Measurements from ENCODE around the gene CCDC117. TPM values are rescaled to one million over a fixed set of nuclear protein-coding genes. Genes with fewer than 3 reads are reported as not detected.
"Not testable (repeated sequence)": the region's sequence is repeated elsewhere in the genome, so short reads cannot be mapped to it uniquely, and the experiment has no call there.

The CCDC117 gene
- total RNA-seq, 2 experiments from 2014 or later: 27.8 to 28.0 TPM

GRCh38 chr22:28743852-28744251 is 28.6 kb upstream of the CCDC117 start:
- POLR2A ChIA-PET: interaction anchor here (0.9 to 3.8 kb wide), 4 partner anchors 29 to 57 kb away, joined by 3 to 21 read pairs (median 3); partner anchors contain the start of genes CCDC117 and XBP1
- H3K27ac Mint-ChIP-seq: no peak overlapping the region
- H3K4me1 Mint-ChIP-seq: peaks cover 34% of the 10 kb centered on the region
- ATAC-seq (ENCODE audit: low read depth) (no peak), DNase-seq (no peak)
- H3K4me3 Mint-ChIP-seq: peak overlapping the region; percentile 89
- H3K27me3 Mint-ChIP-seq: no peaks in the 10 kb centered on the region
- peaks cover 34% of the 10 kb centered on the region for H3K36me3 Mint-ChIP-seq
- H3K9me3 Mint-ChIP-seq: no peaks in the 10 kb centered on the region

- Mint-ChIP-seq H3K27me3 (no peaks in the 10 kb centered on the region), H3K36me3 (peaks cover 37% of the 10 kb centered on the region), H3K4me1 (peaks cover 23% of the 10 kb centered on the region), H3K4me3 (no peak overlapping the region), H3K27ac (no peak overlapping the region), H3K9me3 (peaks cover 2% of the 10 kb centered on the region)
- POLR2A ChIA-PET: interaction anchor here (0.7 to 2.9 kb wide), 4 partner anchors 9 to 50 kb away, joined by 3 to 13 read pairs (median 8); partner anchors contain the start of genes CCDC117 and XBP1
- ATAC-seq (ENCODE audit: low read depth): no peak
- no peak for DNase-seq
Measured at GRCh38 chr22:28750471-28750881, 22.0 kb upstream of the CCDC117 start.

GRCh38 chr22:28754512-28754911 is 18.0 kb upstream of the CCDC117 start:
- not testable (repeated sequence) for ATAC-seq (ENCODE audit: low read depth)

GRCh38 chr22:28759861-28760560 is 12.5 kb upstream of the CCDC117 start:
- Mint-ChIP-seq H3K9me3 (no peaks in the 10 kb centered on the region), H3K27me3 (no peaks in the 10 kb centered on the region), H3K27ac (no peak overlapping the region), H3K4me3 (no peak overlapping the region), H3K36me3 (peaks cover 10% of the 10 kb centered on the region), H3K4me1 (peaks cover 4% of the 10 kb centered on the region)
- ATAC-seq (ENCODE audit: low read depth) (no peak), DNase-seq (no peak)
- POLR2A ChIA-PET: interaction anchor here (1.3 kb wide), 1 partner anchor 12 kb away, joined by 6 read pairs; the partner anchor contains the start of gene CCDC117

More at GRCh38 chr22:28754512-28754911, 18.0 kb upstream of the CCDC117 start:
- POLR2A ChIA-PET, H3K4me1 Mint-ChIP-seq, H3K4me3 Mint-ChIP-seq, H3K27me3 Mint-ChIP-seq, DNase-seq, H3K27ac Mint-ChIP-seq, H3K9me3 Mint-ChIP-seq: not testable (repeated sequence)
- peaks cover 21% of the 10 kb centered on the region for H3K36me3 Mint-ChIP-seq

- Mint-ChIP-seq H3K9me3 (no peaks in the 10 kb centered on the region), H3K36me3 (peaks cover 6% of the 10 kb centered on the region), H3K27ac (peak overlapping the region; percentile 42), H3K27me3 (peaks cover 3% of the 10 kb centered on the region), H3K4me3 (no peak overlapping the region), H3K4me1 (peaks cover 4% of the 10 kb centered on the region)
- ATAC-seq (ENCODE audit: low read depth) (no peak), DNase-seq (no peak)
- POLR2A ChIA-PET: interaction anchor here (1.3 kb wide), 1 partner anchor 10 kb away, joined by 6 read pairs; the partner anchor contains the start of gene CCDC117
Measured at GRCh38 chr22:28761449-28761755, 11.1 kb upstream of the CCDC117 start.

GRCh38 chr22:28762000-28762399 is 10.5 kb upstream of the CCDC117 start:
- H3K27ac Mint-ChIP-seq; H3K36me3 Mint-ChIP-seq; DNase-seq; H3K27me3 Mint-ChIP-seq; ATAC-seq (ENCODE audit: low read depth); H3K4me1 Mint-ChIP-seq; POLR2A ChIA-PET; H3K4me3 Mint-ChIP-seq; H3K9me3 Mint-ChIP-seq: not testable (repeated sequence)

- Mint-ChIP-seq H3K27ac (no peak overlapping the region), H3K9me3 (peaks cover 3% of the 10 kb centered on the region), H3K27me3 (peaks cover 3% of the 10 kb centered on the region), H3K36me3 (no peaks in the 10 kb centered on the region), H3K4me1 (peaks cover 3% of the 10 kb centered on the region), H3K4me3 (no peak overlapping the region)
- POLR2A ChIA-PET: no interaction called here
- no peak for DNase-seq
- no peak for ATAC-seq (ENCODE audit: low read depth)
Measured at GRCh38 chr22:28766628-28767027, 5.9 kb upstream of the CCDC117 start.

GRCh38 chr22:28768701-28769393 is 3.6 kb upstream of the CCDC117 start:
- Mint-ChIP-seq H3K27me3 (peaks cover 3% of the 10 kb centered on the region), H3K9me3 (peaks cover 3% of the 10 kb centered on the region), H3K4me1 (peaks cover 10% of the 10 kb centered on the region), H3K27ac (no peak overlapping the region), H3K4me3 (no peak overlapping the region), H3K36me3 (peaks cover 5% of the 10 kb centered on the region)
- POLR2A ChIA-PET: no interaction called here
- DNase-seq (no peak), ATAC-seq (ENCODE audit: low read depth) (no peak)

- H3K4me1 Mint-ChIP-seq: peaks cover 11% of the 10 kb centered on the region
- peaks cover 7% of the 10 kb centered on the region for H3K36me3 Mint-ChIP-seq
- POLR2A ChIA-PET: no interaction called here
- no peak overlapping the region for H3K4me3 Mint-ChIP-seq
- DNase-seq (no peak), ATAC-seq (ENCODE audit: low read depth) (no peak)
- H3K27ac Mint-ChIP-seq: no peak overlapping the region
- H3K9me3 Mint-ChIP-seq: peaks cover 3% of the 10 kb centered on the region
- peaks cover 3% of the 10 kb centered on the region for H3K27me3 Mint-ChIP-seq
Measured at GRCh38 chr22:28769394-28770085, 3.0 kb upstream of the CCDC117 start.

- DNase-seq: no peak
- ATAC-seq (ENCODE audit: low read depth): no peak
- H3K36me3 Mint-ChIP-seq: peaks cover 19% of the 10 kb centered on the region
- no peaks in the 10 kb centered on the region for H3K27me3 Mint-ChIP-seq
- H3K4me3 Mint-ChIP-seq: no peak overlapping the region
- POLR2A ChIA-PET: interaction anchor here (1.4 to 2.5 kb wide), 4 partner anchors 10 to 43 kb away, joined by 3 to 21 read pairs (median 5); partner anchors contain the start of genes CHEK2, HSCB and XBP1
- H3K9me3 Mint-ChIP-seq: peaks cover 3% of the 10 kb centered on the region
- peaks cover 21% of the 10 kb centered on the region for H3K4me1 Mint-ChIP-seq
- no peak overlapping the region for H3K27ac Mint-ChIP-seq
Measured at GRCh38 chr22:28771195-28771791, 1.2 kb upstream of the CCDC117 start.

- peak overlapping the region; percentile 98 for H3K27ac Mint-ChIP-seq
- POLR2A ChIA-PET: interaction anchor here (0.6 to 2.9 kb wide), 10 partner anchors 11 to 56 kb away, joined by 3 to 28 read pairs (median 4); partner anchors contain the start of genes CHEK2, HSCB and XBP1
- ATAC-seq (ENCODE audit: low read depth) (no peak), DNase-seq (no peak)
- no peaks in the 10 kb centered on the region for H3K27me3 Mint-ChIP-seq
- H3K9me3 Mint-ChIP-seq: peaks cover 3% of the 10 kb centered on the region
- peaks cover 24% of the 10 kb centered on the region for H3K36me3 Mint-ChIP-seq
- H3K4me1 Mint-ChIP-seq: peaks cover 25% of the 10 kb centered on the region
- H3K4me3 Mint-ChIP-seq: peak overlapping the region; percentile 99
Measured at GRCh38 chr22:28773461-28773867, 969 bp downstream of the CCDC117 start.

- DNase-seq: no peak
- ATAC-seq (ENCODE audit: low read depth): no peak
- Mint-ChIP-seq H3K4me1 (peaks cover 25% of the 10 kb centered on the region), H3K4me3 (peak overlapping the region; percentile 99), H3K27me3 (no peaks in the 10 kb centered on the region), H3K36me3 (peaks cover 24% of the 10 kb centered on the region), H3K27ac (peak overlapping the region; percentile 37), H3K9me3 (peaks cover 2% of the 10 kb centered on the region)
- POLR2A ChIA-PET: interaction anchor here (0.7 to 2.9 kb wide), 4 partner anchors 25 to 170 kb away, joined by 3 to 28 read pairs (median 8); partner anchors contain the start of gene XBP1
Measured at GRCh38 chr22:28774378-28774777, 1.9 kb downstream of the CCDC117 start.

- POLR2A ChIA-PET: no interaction called here
- no peaks in the 10 kb centered on the region for H3K27me3 Mint-ChIP-seq
- H3K4me1 Mint-ChIP-seq: peaks cover 21% of the 10 kb centered on the region
- DNase-seq (no peak), ATAC-seq (ENCODE audit: low read depth) (no peak)
- no peak overlapping the region for H3K27ac Mint-ChIP-seq
- H3K36me3 Mint-ChIP-seq: peaks cover 29% of the 10 kb centered on the region
- no peak overlapping the region for H3K4me3 Mint-ChIP-seq
- no peaks in the 10 kb centered on the region for H3K9me3 Mint-ChIP-seq
Measured at GRCh38 chr22:28779833-28780232, 7.3 kb downstream of the CCDC117 start.
